Stimulated activated CD8-positive, alpha-beta memory T cell treated with anti-CD3 and anti-CD28 coated beads, Interleukin-7, amount 100 ng/mL, for 1 hour (primary cell): Measurements from ENCODE around the gene PRR3.
"Not testable (repeated sequence)": the region's sequence is repeated elsewhere in the genome, so short reads cannot be mapped to it uniquely, and the experiment has no call there.

ENCODE experiments used
- DNase-seq, 2 donors: peaks; one replicate each; pipeline ENCODE4 v3.0.0-alpha.2; 2020; ENCODE audit warnings: low read depth in 2 of 2

The PRR3 gene, protein sequence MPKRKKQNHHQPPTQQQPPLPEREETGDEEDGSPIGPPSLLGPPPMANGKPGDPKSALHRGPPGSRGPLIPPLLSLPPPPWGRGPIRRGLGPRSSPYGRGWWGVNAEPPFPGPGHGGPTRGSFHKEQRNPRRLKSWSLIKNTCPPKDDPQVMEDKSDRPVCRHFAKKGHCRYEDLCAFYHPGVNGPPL

DNA sequence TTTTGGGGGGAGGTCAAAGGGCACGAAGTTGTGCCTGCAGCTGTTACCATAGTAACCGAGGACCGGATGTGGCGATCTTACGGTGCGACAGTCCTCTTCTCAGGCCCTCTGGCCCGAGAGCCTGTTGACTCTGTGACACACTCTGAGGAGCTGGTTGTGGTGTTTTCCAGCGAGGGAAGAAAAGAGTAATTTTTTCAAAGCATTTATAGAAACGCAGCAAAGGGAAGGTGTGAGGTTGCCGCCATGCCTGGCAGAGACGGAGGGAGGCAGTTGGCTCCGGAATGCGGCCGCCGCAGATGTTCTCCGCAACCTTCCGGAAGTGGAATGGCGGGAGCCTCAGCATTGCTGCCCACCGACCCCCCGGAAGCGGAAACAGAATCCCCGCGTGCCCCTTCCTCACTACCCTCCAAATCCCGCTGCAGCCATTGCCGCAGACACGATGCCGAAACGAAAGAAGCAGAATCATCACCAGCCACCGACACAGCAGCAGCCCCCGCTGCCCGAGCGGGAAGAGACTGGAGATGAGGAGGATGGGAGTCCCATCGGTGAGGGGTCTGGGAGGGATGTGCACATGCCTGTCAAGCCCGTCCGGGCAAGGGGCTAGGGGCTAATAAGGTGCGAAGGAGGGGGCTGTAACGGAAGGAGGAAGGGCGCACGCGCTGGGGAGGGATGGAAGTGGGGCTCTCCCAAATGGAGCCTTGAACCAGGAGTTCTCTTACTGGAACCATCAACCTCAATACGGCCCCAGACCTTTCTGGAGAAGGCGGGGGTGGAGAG is at the start of gene PRR3:
Gene PRR3, plus strand, starts transcription at position 390 of the 777 bp plus-strand sequence. Its CDS starts 50 bp downstream, at position 440.
- peak; percentile 58 to 72 for DNase-seq

DNA sequence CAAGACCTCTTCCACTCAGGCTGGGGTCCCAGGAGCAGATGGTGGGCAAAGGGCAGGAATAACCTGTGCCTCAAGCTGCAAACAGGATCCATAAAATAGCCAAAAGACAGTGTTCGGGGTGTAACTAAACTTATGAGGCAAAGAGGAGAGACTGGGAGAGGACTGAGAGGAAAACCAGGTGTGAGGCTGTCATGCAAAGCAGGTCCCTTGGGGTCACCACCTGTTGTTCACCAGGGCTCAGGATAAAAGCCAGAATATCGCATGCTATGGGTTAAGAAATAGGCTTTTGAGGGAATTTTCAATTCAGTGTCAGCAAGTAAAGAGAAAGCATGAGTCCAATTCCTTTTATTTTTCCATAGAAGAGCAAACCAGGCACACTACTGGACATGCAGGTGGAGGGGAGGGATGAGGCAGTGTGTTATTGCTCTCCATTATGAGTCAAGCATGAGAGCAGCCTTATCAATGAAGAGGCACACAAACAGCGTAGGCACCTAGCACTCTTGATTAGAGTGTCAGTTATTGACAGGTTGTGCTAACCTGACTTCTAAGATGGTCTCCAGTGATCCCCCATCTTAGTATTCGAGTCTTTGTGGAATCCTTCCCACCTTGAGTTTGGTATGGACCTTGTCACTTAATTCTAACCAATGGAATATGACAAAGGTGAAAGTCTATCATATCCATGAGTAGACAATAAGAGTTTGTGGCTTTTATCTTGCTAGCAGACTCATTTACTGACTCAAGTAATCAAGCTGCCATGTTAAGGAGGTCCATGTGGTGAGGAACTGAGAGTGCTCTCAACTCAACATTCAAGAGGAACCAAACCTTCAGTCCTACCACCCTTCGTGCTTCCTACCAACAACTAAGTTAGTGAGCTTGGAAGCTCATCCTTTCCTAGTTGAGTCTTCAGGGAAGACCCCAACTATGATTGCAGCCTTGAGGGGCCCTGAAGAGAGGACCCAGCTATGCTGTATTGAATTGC is 49.0 kb upstream of the PRR3 start:
- DNase-seq: no peak

DNA sequence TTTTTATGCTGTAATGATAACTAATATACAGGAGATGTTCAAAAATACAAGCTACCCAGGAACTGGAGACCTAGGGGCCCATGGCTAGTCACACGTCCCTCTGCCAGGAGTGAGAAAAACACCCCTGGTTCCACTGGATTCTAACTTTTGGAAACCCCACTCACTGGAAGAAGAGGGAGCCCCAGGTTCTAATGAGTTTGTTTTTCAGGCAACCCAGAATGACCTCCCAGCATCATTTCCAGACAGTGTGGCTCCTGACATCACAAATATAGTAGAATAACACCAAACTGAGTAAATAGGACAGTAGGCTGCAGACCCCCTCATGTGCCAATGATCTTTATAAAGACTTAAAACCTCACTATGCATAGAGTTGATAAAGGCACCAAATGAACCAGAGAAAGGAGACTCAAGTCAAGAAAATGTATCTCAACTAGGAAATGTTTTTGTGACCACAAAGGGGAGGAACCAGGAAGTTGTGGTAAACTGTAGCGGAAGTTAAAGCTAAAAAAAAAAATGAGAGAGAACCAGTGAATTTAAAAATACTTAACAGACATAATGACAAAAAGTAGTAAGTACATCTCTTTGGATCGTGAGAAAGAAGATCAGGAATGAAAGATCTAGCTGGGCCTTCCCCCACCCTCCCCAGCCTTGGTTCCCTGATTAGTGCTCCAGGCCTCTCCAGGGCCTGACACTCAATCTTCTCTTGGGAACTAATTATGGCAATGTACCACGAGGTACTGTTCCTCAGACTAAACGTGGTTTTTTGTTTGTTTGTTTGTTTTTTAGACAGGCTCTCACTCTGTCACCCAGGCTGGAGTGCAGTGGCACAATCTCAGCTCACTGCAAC is 48.0 kb upstream of the PRR3 start:
- no peak for DNase-seq

DNA sequence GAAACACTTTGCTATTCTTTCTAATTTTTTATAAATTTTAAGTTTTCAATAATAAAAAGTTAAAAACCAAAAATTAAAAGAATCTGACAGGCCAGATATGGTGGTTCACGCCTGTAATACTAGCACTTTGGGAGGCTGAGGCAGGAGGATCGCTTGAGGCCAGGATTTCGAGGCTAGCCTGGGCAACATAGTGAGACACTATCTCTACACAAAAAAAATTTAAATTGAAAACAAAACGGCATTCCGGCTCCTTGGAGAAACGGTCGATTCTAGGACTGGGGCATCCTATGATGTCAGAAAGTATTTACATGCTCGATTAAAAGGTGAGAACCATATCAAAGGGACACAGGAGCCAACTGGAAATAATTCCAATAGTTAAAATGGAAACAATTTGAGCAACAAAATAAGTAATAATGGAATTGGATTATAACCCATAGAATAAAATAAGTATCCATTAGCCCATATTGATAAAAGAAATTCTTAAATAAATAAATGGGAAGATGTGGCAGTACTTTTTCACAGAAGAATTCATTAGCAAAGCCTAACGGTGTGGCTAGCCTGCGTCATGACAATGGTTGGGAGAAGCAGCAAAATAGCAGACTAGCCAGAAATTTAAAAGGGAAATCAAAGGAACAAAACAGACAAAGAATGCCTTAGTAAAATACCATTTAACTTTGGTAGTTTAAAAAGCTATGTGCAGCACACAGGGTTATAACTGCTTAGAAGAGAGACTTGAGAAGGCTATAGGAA is 46.5 kb upstream of the PRR3 start:
- no peak for DNase-seq

DNA sequence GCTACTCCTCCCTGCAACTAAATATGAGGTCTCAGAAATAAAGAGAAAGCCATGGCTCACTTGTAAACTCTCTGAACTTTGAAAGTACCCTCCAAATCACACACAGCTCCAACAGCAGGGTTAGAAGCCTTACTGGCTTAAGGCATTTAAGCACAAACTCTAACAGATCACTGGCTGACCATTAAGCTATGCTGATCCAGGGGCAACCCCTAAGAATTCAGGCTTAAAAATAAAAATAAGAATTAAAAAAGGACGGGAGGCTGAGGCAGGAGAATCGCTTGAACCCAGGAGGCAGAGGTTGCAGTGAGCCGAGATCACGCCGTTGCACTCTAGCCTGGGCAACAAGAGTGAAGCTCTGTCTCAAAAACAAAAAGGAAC is 45.9 kb upstream of the PRR3 start:
- no peak for DNase-seq

DNA sequence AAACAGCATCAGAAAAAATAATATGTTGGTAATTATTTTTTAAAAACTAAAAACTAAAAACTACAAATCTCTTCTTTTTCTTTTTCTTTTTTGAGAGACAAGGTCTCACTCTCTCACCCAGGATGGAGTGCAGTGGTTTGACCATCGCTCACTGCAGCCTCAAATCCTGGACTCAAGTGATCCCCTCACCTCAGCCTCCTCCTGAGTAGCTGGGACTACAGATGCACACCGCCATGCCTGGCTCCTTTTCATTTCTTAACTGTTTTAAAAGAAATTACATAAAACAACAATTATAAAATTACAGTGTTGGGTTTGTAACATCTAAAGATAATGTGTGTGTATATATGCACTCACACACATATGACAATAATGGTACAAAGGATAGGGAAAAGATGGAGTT is 43.6 kb upstream of the PRR3 start:
- DNase-seq: no peak

DNA sequence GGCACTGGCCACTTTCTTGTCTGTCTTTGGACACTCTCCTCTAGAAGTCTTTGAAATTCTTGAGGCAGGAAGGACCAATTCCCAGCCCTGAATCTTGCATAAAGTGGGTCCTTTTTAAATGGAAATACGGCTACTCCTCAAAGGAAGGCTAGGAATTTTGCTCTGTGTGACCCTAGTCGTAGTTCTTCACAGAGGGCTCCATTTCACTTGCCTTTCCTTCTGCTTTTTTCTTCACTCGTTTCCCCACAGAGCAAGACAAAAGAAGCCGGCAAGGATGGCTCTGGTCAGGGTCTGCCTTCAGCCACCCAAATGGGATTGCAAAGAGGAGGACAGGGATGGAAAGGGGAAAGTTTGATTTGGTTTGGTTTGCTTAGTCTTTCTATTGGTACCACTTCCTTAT is 42.0 kb upstream of the PRR3 start:
- DNase-seq: no peak

DNA sequence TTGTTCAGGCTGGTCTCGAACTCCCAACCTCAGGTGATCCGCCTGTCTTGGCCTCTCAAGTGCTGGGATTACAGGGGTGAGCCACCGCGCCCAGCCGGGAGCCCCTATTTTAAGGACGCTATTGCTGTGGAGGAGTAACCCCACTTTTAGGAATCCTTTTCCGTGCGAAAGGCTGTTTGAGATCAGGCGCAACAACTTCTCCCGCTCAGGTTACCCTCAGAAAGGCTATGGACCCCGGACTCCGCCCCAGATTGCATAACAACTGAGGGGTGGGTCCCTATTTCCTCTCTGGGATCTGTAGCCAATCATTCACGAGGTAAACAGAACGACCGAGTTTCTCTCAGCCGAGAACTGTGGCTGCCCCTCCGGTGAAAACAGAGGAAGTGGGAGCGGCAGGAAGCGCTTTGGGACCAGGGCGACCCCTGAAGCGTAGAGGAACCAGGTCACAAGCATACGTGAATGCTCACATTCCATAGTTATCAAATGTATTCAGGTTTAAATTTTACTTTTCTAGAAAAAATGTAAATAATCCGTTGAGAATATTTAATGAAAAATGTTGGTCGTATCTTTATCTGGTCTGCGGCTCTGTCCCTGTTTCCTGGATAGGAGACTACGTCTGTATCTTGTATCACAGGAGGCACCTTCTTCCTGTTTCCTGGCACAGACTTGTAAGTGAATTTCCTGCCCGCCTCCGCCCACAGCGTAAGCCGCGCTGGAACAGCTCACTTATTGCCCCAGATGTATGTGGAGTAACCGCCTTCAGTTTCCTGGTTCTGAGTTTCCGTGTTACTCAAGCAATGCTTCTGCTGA is 40.9 kb upstream of the PRR3 start:
- DNase-seq: peak; percentile 73 to 74

DNA sequence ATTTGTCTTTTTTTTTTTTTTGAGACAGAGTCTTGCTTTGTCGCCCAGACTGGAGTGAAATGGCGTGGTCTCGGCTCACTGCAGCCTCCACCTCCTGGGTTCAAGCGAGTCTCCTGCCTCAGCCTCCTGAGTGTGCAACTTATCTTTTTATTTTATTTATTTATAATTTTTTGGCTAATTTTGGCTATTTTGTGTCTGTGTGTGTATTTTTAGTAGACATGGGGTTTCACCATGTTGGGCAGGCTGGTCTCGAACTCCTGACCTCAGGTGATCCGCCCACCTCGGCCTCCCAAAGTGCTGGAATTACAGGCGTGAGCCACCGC is 40.4 kb upstream of the PRR3 start:
- DNase-seq: not testable (repeated sequence)

DNA sequence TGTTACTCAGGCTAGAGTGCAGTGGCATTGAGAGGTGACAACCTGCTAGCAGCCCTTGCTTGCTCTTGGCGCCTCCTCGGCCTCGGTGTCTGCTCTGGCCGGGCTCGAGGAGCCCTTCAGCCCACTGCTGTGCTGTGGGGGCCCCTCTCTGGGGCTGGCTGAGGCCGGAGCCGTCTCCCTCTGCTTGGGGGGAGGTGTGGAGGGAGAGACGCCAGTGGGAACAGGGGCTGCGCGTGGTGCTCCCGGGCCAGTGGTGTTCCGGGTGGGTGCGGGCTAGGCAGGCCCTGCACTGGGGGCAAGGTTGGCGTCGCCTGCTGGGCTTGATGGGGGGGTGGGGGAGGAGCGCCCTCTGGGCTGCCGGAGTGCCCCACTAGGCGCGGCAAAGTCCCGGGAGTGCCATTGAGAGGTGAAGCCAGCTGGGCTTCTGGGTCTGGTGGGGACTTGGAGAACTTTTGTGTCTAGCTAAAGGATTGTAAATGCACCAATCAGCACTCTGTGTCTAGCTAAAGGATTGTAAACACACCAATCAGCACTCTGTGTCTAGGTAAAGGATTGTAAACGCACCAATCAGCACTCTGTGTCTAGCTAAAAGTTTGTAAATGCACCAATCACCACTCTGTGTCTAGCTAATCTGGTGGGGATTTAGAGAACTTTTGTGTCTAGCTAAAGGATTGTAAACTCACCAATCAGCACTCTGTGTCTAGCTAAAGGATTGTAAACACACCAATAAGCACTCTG is 39.2 kb upstream of the PRR3 start:
- DNase-seq: not testable (repeated sequence)

DNA sequence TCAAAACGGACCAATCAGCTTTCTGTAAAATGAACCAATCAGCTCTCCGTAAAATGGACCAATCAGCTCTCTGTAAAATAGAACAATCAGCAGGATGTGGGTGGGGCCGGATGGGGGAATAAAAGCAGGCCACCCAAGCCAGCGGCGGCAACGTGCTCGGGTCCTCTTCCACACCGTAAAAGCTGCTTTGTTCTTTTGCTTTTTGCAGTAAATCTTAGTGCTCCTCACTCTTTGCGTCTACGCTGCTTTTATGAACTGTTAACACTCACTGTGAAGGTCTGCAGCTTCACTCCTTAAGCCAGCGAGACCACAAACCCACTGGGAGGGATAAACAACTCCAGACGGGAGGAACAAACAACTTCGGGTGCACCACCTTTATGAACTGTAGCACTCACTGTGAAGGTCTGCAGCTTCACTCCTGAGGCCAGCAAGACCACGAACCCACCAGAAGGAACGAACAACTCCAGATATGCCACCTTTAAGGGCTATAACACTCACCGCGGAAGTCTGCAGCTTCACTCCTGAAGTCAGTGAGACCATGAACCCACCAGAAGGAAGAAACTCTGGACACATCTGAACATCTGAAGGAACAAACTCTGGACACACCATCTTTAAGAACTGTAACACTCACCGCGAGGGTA is 38.5 kb upstream of the PRR3 start:
- DNase-seq: not testable (repeated sequence)

DNA sequence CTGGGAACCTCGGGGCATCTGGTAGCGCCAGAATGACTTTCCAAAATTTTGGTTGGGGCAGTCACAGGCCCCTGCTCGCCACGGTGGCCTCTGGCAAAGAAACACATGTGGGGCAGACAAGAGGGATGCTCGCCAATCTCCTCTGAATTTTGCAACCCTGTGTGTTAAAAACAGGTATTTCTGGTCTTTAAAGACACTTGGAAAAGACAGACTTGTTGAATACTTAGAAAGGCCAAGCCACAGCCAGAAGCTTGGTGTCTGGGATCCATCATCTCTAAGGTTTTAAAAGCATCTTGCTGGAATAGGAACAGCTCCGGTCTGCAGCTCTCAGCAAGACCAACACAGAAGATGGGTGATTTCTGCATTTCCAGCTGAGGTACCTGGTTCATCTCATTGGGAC is 36.6 kb upstream of the PRR3 start:
- no peak for DNase-seq

DNA sequence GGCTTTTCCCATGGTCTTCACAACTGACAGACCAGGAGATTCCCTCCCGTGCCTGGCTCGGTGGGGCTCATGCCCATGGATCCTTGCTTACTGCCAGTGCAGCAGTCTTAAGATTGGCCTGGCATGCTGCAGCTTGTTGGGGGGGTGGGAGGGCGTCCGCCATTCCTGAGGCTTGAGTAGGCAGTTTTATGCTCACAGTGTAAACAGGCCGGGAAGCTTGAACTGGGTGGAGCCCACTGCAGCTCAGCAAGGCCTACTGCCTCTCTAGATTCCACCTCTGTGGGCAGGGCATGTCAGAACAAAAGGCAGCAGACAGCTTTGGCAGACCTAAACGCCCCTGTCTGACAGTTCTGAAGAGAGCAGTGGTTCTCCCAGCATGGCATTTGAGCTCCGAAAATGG is 36.0 kb upstream of the PRR3 start:
- DNase-seq: not testable (repeated sequence)

DNA sequence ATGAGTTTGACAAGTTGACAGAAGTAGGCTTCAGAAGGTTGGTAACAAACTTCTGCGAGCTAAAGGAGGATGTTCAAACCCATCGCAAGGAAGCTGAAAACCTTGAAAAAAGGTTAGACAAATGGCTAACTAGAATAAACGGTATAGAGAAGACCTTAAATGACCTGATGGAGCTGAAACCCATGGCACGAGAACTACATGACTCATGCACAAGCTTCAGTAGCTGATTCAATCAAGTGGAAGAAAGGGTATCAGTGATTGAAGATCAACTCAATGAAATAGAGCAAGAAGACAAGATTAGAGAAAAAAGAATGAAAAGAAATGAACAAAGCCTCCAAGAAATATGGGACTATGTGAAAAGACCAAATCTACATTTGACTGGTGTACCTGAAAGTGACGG is 35.1 kb upstream of the PRR3 start:
- DNase-seq: not testable (repeated sequence)

DNA sequence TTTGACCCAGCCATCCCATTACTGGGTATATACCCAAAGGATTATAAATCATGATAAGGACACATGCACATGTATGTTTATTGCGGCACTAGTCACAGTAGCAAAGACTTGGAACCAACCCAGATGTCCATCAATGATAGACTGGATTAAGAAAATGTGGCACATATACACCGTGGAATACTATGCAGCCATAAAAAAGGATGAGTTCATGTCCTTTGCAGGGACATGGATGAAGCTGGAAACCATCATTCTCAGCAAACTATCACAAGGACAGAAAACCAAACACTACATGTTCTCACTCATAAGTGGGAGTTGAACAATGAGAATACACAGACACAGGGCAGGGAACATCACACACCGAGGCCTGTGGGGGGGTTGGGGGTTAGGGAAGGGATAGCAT is 30.7 kb upstream of the PRR3 start:
- DNase-seq: not testable (repeated sequence)

DNA sequence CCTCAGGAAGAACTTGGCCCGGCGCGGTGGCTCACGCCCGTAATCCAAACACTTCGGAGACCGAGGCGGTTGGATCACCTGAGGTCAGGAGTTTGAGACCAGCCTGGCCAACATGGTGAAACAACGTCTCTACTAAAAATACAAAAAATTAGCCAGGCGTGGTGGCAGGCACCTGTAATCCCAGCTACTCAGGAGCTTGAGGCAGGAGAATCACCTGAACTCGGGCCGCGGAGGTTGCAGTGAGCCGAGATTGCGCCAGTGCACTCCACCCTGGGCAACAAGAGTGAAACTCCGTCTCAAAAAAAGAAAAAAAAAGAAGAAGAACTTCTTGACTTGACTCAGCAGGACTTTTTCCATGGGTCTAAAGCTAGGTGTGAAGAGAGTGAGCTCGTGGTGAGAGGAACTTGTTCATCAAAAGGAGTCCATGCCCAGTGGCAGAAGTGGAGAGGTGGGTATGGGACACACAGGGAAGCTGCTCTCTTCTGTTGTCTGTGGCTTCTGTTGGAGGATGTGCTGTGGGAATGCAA is 27.7 kb upstream of the PRR3 start:
- not testable (repeated sequence) for DNase-seq

DNA sequence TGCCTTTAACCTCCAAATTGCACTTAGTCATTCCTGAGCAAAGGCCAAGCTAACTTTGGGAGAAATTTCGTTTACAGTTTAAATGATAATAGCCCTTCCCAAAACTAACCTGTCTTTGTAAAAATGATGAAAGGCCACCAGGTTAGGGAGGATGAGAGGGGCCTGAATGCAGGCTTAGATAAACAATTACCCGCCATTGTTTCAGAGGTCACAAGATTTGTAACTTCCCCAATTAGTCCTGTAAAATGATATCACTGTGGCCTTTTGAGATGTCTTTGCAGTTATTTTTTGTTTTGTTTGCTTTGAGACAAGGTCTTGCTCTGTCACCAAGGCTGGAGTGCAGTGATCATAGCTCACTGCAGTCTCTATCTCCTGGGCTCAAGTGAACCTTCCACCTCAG is 27.1 kb upstream of the PRR3 start:
- no peak for DNase-seq

DNA sequence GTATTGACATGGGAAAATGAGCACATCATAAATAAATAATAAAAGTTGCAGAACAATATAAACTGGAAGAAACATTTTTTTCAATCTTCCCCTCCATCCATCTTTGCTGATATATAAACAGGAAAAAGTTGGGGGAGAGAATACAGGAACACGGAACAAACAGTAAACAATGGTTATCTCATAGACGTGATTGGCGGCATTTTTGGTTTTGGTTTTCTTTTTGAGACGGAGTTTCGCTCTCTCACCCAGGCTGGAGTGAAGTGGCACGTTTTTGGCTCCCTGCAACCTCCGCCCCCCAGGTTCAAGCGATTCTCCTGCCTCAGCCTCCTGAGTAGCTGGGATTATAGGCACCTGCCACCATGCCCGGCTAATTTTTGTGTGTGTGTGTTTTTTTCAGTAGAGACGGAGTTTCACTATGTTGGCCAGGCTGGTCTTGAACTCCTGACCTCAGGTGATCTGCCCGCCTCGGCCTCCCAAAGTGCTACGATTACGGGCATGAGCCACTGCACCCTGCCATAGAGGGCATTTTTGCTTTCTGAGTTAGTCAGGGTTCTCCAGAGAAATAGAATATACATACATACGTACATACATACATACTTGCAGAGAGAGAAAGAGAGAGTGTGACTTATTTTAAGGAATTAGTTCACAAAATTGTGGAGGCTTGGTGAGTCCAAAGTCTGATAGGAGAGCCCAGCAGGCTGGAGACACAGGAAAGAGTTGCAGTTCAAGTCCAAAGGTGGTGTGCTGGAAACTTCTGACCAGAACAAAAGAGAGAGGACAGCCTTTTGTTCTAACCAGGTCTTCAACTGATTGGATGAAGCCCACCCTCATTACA is 23.4 kb upstream of the PRR3 start:
- DNase-seq: no peak
